K562 (cell line): ENCODE data around the gene CHGA. TPM values are rescaled to one million over a fixed set of nuclear protein-coding genes. Genes with fewer than 3 reads are reported as not detected.

Source experiments
- ATAC-seq: fragments of 200-7000 bp; cut with Tn5 transposase; 3 replicates; pipeline ENCODE4 v1.9.1; 2020; ENCODE audit warnings: moderate library complexity
- BruUV-seq: library from RNA; stranded (reverse); fragments of 400-500 nt; replicated peaks from 2 replicates; lab custom pipeline; 2021; lab: Mats Ljungman, UMichigan
- CTCF ChIA-PET: fragments of 300-600 bp; formaldehyde crosslinking; extraction: SDS; loops from one replicate; lab custom pipeline; 2021; ENCODE audit warnings: low intra/inter-chr PET ratio; lab: Yijun Ruan, JAX
- POLR2A ChIA-PET: fragments of 300-600, 350-650 bp; sonication (Branson Sonifier 250); formaldehyde crosslinking; extraction: SDS; loops from one replicate; lab custom pipeline; 2021; ENCODE audit warnings: antibody characterized with exemption, inconsistent platforms; lab: Yijun Ruan, JAX
- DNase-seq, 4 experiments: peaks; one replicate each; pipeline versions ENCODE4 v3.0.0 to v3.0.0-alpha.2; 2011 to 2018; ENCODE audit warnings: low spot score in 3 of 4, mixed read lengths in 3 of 4; ENCODE audit errors: extremely low read depth in 1 of 4
- FAIRE-seq: peaks from 2 replicates; lab custom pipeline; 2011; peaks lifted over from hg19 to GRCh38; lab: Jason Lieb, UNC
- H2AFZ ChIP-seq: 2 replicates; pipeline ENCODE4 v1.6.0; 2011; ENCODE audit warnings: low read depth, low read length, control low read depth, inconsistent platforms
- H3K27ac ChIP-seq: fragments of 200-600 bp; 3 replicates; pipeline ENCODE4 v1.8.0; 2011; ENCODE audit warnings: low read depth, mild to moderate bottlenecking, control low read depth, inconsistent platforms, low read length, moderate library complexity, mixed read lengths; ENCODE audit errors: extremely low read depth
- H3K27me3 ChIP-seq, 2 experiments: fragments of 300-600 bp in 1 of 2; 2 replicates in 1 of 2; 3 replicates in 1 of 2; pipeline versions ENCODE4 v1.6.0 to v1.8.0; 2011; ENCODE audit warnings: inconsistent platforms in 2 of 2, low read length in 2 of 2, mild to moderate bottlenecking in 1 of 2, mixed read lengths in 1 of 2, moderate library complexity in 1 of 2; ENCODE audit not compliant: control insufficient read depth in 2 of 2, insufficient read depth in 2 of 2
- H3K36me3 ChIP-seq: fragments of 300-600 bp; 3 replicates; pipeline ENCODE4 v1.8.0; 2011; ENCODE audit warnings: mild to moderate bottlenecking, low read length, inconsistent platforms; ENCODE audit not compliant: control insufficient read depth, insufficient read depth
- H3K4me1 ChIP-seq, 2 experiments: fragments of 200-600 bp in 1 of 2; replicated peaks in 1 of 2; 2 replicates in 1 of 2; 3 replicates in 1 of 2; pipeline versions ENCODE4 v1.5.1 to v1.8.0; 2011; ENCODE audit warnings: inconsistent platforms in 2 of 2, low read length in 2 of 2, mild to moderate bottlenecking in 1 of 2, mixed read lengths in 1 of 2, moderate library complexity in 1 of 2; ENCODE audit not compliant: control insufficient read depth in 2 of 2, insufficient read depth in 2 of 2
- H3K4me2 ChIP-seq: 2 replicates; pipeline ENCODE4 v1.6.1; 2011; ENCODE audit warnings: low read length, control low read depth, inconsistent platforms, mixed read lengths; ENCODE audit not compliant: insufficient read depth
- H3K4me3 ChIP-seq: fragments of 200-600 bp; sonication (generic), shearing (Covaris generic); 2 replicates; pipeline ENCODE4 v1.5.1; 2016; ENCODE audit warnings: control low read depth, inconsistent platforms
- H3K79me2 ChIP-seq: fragments of 200-600 bp; 3 replicates; pipeline ENCODE4 v1.8.0; 2011; ENCODE audit warnings: low read length, inconsistent platforms; ENCODE audit not compliant: control insufficient read depth, insufficient read depth
- H3K9ac ChIP-seq, 2 experiments: 2 replicates each; pipeline versions ENCODE4 v1.6.0 to v1.6.1; 2011; ENCODE audit warnings: low read depth in 2 of 2, low read length in 2 of 2, control low read depth in 1 of 2, inconsistent platforms in 1 of 2, mild to moderate bottlenecking in 1 of 2, mixed read lengths in 1 of 2; ENCODE audit not compliant: insufficient read depth in 1 of 2
- H3K9me1 ChIP-seq: one replicate; pipeline ENCODE4 v1.6.0; 2011; ENCODE audit warnings: inconsistent platforms, mild to moderate bottlenecking, low read length, moderate library complexity; ENCODE audit not compliant: control insufficient read depth, insufficient read depth
- H3K9me3 ChIP-seq: replicated peaks from 2 replicates; pipeline ENCODE4 v1.5.1; 2011; ENCODE audit warnings: low read depth, low read length, inconsistent platforms; ENCODE audit not compliant: control insufficient read depth, insufficient read depth
- H4K20me1 ChIP-seq: replicated peaks from 2 replicates; pipeline ENCODE4 v1.6.1; 2011; ENCODE audit warnings: low read length, inconsistent platforms, mixed read lengths; ENCODE audit not compliant: control insufficient read depth, insufficient read depth
- BCOR ChIP-seq: fragments of 450-650 bp; IDR thresholded peaks from 2 replicates; pipeline ENCODE4 v1.6.1; 2016
- CBX1 ChIP-seq: sonication (generic); IDR thresholded peaks from 2 replicates; pipeline ENCODE4 v1.6.1; 2016; ENCODE audit warnings: antibody characterized with exemption, low read depth, mild to moderate bottlenecking
- MCM3 ChIP-seq: fragments of 450-650 bp; IDR thresholded peaks from 2 replicates; pipeline ENCODE4 v1.6.1; 2016
- PHTF2 ChIP-seq: fragments of 250-450 bp; sonication (Bioruptor Pico); IDR thresholded peaks from 2 replicates; pipeline ENCODE4 v1.5.0; 2021; ENCODE audit warnings: mild to moderate bottlenecking
- POLR2AphosphoS2 ChIP-seq: IDR thresholded peaks from 2 replicates; pipeline ENCODE4 v1.6.1; 2012; ENCODE audit warnings: low read length, improper control_type of control experiment
- POLR2B ChIP-seq: fragments of 450-650 bp; IDR thresholded peaks from 2 replicates; pipeline ENCODE4 v1.6.1; 2018; ENCODE audit warnings: low read depth; ENCODE audit not compliant: partially characterized antibody
- ZBTB40 ChIP-seq, 2 experiments: fragments of 450-650 bp in 1 of 2; sonication (generic) in 1 of 2; formaldehyde crosslinking in 1 of 2; IDR thresholded peaks; 2 replicates each; pipeline versions ENCODE4 v1.7.1 to v1.9.0; 2016 to 2022; ENCODE audit warnings: inconsistent platforms in 1 of 2, mild to moderate bottlenecking in 1 of 2, missing genetic modification reagents in 1 of 2
- ZFPM2 ChIP-seq: fragments of 250-450 bp; sonication (Bioruptor Pico); IDR thresholded peaks from 2 replicates; pipeline ENCODE4 v1.5.1; 2022; ENCODE audit warnings: mild to moderate bottlenecking
- ZNF232 ChIP-seq: sonication (generic); formaldehyde crosslinking; IDR thresholded peaks from 2 replicates; pipeline ENCODE4 v1.8.0; 2022; ENCODE audit warnings: mild to moderate bottlenecking, missing genetic modification reagents
- ZNF444 ChIP-seq: fragments of 250-450 bp; sonication (Bioruptor Pico); IDR thresholded peaks from 2 replicates; pipeline ENCODE4 v1.4.0; 2020; ENCODE audit warnings: mild to moderate bottlenecking, moderate library complexity
- ZNF586 ChIP-seq: fragments of 450-650 bp; formaldehyde crosslinking; conservative IDR thresholded peaks from 2 replicates; pipeline ENCODE4 v1.4.0; 2020; ENCODE audit warnings: mild to moderate bottlenecking, moderate library complexity
- WGBS: fragments of 100-300 bp; shearing (Covaris generic); methylation state at CpG from one replicate; pipeline ENCODE4 v1.1.6; 2016; ENCODE audit warnings: low coverage, mixed read lengths; ENCODE audit not compliant: insufficient coverage; ENCODE audit errors: missing lambda C conversion rate; 5-methylcytosine and 5-hydroxymethylcytosine counted together
- in situ Hi-C: fragments of 300-500 bp; cut with MboI; formaldehyde crosslinking; loops from 4 replicates; pipeline ENCODE4 v1.15.0; 2018; ENCODE audit warnings: inconsistent platforms, mixed read lengths
- intact Hi-C: fragments of 100-400 bp; cut with micrococcal nuclease; formaldehyde crosslinking; loops from 2 replicates; pipeline ENCODE4 v1.14.2; 2022
- polyA plus RNA-seq, 8 experiments: library from polyadenylated mRNA; depleted of rRNA in 4 of 8; stranded (reverse) in 5 of 8; unstranded in 3 of 8; fragments of >200 nt; fragmentation: Nextera tagmentation in 2 of 8; fragmentation: Illumina TruSeq in 1 of 8; extraction: Ambion mirVana in 2 of 8; extraction: Trizol in 1 of 8; gene quantifications; 2 replicates each; pipeline versions ENCODE4 v1.2.1 to v1.2.3, GENCODE V29; 2011 to 2014; ENCODE audit warnings: inconsistent platforms in 1 of 8, missing spikeins in 1 of 8
- total RNA-seq, 7 experiments: library from RNA; depleted of rRNA in 6 of 7; stranded (reverse); fragments of >200 nt in 6 of 7; fragmentation: Illumina TruSeq in 2 of 7; extraction: Trizol in 2 of 7; gene quantifications; 2 replicates each; pipeline versions ENCODE4 v1.2.1 to v1.2.3, GENCODE V29; 2011 to 2021; ENCODE audit warnings: low replicate concordance in 1 of 7
- TF ChIP-seq, protein P1 (sequence below): fragments of 250-450 bp; sonication (Bioruptor Pico); IDR thresholded peaks from 2 replicates; pipeline ENCODE4 v1.8.0; 2022; ENCODE audit warnings: inconsistent platforms, mild to moderate bottlenecking, moderate library complexity, borderline replicate concordance

Gene CHGA
- total and polyA plus RNA-seq, 9 of the 15 experiments (the other 6 are each of a cell fraction or from before 2014, with no cell fraction given): not detected

GRCh38 chr14:92959761-92960680, 37.1 kb downstream of the CHGA start:
- Histone ChIP-seq H3K79me2 (no peaks in the 10 kb centered on the region), H3K4me2 (no peak overlapping the region), H3K9me3 (no peaks in the 10 kb centered on the region), H3K4me1 (no peaks in the 10 kb centered on the region; a peak in 1 of 5 replicates), H3K4me3 (no peak overlapping the region), H3K36me3 (peaks cover 12% of the 10 kb centered on the region; the same call in 1 of the 3 replicates), H4K20me1 (no peaks in the 10 kb centered on the region), H3K9ac (no peak overlapping the region), H2AFZ (no peak overlapping the region), H3K27me3 (no peaks in the 10 kb centered on the region), H3K27ac (no peak overlapping the region), H3K9me1 (no peaks in the 10 kb centered on the region)
- no peak for DNase-seq
- 75% methylated on average over 19 of the region's 30 CpGs for WGBS
- intact Hi-C loops: no loop called here
- FAIRE-seq: no peak
- in situ Hi-C loops: loop anchor here (10.0 kb wide), 1 partner anchor 185 kb away; no protein-coding TSS in a partner anchor
- ChIA-PET CTCF (no interaction called here), POLR2A (interaction anchor here (0.9 kb wide), 1 partner anchor 16 kb away, joined by 4 read pairs; no protein-coding TSS in a partner anchor)
- ATAC-seq: no peak
- BruUV-seq: no TSS peak
- TF ChIP-seq CBX1 (no peak), POLR2AphosphoS2 (no peak), MCM3 (no peak), ZFPM2 (CRISPR knock-in tag) (no peak), ZNF232 (CRISPR knock-in tag) (no peak), ZNF444 (CRISPR knock-in tag) (no peak), ZNF586 (no peak), POLR2B (no peak), ZBTB40 (IDR thresholded peaks at IDR 0.05) (no peak), ZBTB40 (CRISPR knock-in tag; IDR thresholded peaks at IDR 0.05) (no peak), BCOR (no peak), PHTF2 (CRISPR knock-in tag) (no peak)
- TF ChIP-seq, protein P1, sequence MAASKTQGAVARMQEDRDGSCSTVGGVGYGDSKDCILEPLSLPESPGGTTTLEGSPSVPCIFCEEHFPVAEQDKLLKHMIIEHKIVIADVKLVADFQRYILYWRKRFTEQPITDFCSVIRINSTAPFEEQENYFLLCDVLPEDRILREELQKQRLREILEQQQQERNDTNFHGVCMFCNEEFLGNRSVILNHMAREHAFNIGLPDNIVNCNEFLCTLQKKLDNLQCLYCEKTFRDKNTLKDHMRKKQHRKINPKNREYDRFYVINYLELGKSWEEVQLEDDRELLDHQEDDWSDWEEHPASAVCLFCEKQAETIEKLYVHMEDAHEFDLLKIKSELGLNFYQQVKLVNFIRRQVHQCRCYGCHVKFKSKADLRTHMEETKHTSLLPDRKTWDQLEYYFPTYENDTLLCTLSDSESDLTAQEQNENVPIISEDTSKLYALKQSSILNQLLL: no peak
